Omental fat pad (tissue), 4 donors: ENCODE results near the gene ZNF367. TPM values are rescaled to one million over a fixed set of nuclear protein-coding genes. Genes with fewer than 3 reads are reported as not detected.

ENCODE experiments used
- ATAC-seq: fragments of 150-250 bp; one replicate; pipeline ENCODE4 v1.9.1; 2016; ENCODE audit warnings: mild to moderate bottlenecking, moderate library complexity; ENCODE audit not compliant: low FRiP score
- DNase-seq: peaks from one replicate; pipeline ENCODE4 v3.0.0-alpha.2; 2019; ENCODE audit warnings: low spot score
- total RNA-seq, 4 donors: library from RNA; depleted of rRNA; stranded (reverse); fragments of >200 nt; gene quantifications; one replicate each; pipeline ENCODE4 v1.1.0, GENCODE V29; 2016
- TF ChIP-seq, protein P1 (sequence below), 3 donors: fragments of 450-650 bp; IDR thresholded peaks; one replicate each; pipeline ENCODE4 v1.5.1; 2016 to 2017; ENCODE audit warnings: antibody characterized with exemption in 3 of 3, mild to moderate bottlenecking in 3 of 3, moderate library complexity in 2 of 3

Gene ZNF367
- total RNA-seq, 4 donors from 2014 or later, result 0.50 to 2.7 (median 1.9) TPM

DNA sequence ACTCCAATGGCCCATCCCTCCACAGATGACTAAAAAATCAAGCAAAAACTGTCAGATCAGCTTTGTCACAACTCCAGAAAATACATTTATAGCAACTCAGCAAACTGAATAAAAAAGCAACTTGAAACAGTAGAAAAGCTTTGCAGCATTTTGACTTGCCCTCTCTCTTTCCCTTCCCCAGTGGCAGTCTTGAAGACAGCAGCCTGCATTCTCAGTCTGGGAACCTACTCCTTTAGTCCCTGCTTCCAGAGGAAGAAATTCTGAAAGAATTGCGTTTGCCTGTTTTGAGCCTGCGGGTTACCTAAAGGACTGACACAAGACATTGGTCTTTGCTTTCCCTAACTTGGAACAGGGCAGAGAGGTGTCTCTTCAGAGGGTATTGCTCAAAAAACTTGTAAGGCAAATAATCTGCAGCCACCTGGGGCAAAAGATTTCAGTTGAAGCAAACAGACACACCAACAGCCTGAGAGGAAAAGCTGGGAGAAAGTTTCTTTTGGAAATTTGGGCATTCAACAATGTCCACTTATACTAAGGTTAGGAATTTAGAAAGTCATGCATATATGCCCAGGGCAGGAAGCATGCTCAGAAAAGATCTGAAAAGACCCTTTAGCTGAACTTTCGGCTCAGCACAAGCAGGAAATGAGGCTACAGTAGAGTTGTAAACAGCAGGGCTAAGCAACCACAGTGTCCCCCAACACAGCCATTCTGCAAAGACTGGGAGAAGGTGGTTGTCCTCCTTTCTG lies 19.4 kb downstream of the ZNF367 start:
- TF ChIP-seq, protein P1, sequence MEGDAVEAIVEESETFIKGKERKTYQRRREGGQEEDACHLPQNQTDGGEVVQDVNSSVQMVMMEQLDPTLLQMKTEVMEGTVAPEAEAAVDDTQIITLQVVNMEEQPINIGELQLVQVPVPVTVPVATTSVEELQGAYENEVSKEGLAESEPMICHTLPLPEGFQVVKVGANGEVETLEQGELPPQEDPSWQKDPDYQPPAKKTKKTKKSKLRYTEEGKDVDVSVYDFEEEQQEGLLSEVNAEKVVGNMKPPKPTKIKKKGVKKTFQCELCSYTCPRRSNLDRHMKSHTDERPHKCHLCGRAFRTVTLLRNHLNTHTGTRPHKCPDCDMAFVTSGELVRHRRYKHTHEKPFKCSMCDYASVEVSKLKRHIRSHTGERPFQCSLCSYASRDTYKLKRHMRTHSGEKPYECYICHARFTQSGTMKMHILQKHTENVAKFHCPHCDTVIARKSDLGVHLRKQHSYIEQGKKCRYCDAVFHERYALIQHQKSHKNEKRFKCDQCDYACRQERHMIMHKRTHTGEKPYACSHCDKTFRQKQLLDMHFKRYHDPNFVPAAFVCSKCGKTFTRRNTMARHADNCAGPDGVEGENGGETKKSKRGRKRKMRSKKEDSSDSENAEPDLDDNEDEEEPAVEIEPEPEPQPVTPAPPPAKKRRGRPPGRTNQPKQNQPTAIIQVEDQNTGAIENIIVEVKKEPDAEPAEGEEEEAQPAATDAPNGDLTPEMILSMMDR (IDR thresholded peaks at IDR 0.05), result no peak
- no peak for ATAC-seq
- DNase-seq, result no peak

DNA sequence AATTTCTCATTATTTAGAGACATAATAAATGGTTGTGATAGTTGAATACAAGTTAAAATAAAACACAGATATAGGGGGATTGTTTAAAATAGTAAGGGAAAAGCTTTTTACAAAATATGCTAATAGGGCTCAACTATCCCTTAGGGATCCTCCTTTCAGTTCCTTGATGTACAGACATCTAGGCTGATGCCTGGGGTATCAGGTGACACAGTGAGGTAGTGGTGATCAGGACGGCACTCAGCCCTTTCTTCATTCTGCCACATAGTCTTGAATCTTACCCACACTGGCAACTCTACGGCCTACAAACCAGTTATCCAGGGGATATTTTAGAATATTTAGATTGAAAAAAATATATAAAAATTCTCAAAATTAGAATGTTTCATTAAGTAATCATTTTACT lies 22.2 kb downstream of the ZNF367 start:
- TF ChIP-seq, protein P1 (IDR thresholded peaks at IDR 0.05), result no peak
- DNase-seq (no peak), ATAC-seq (no peak)

DNA sequence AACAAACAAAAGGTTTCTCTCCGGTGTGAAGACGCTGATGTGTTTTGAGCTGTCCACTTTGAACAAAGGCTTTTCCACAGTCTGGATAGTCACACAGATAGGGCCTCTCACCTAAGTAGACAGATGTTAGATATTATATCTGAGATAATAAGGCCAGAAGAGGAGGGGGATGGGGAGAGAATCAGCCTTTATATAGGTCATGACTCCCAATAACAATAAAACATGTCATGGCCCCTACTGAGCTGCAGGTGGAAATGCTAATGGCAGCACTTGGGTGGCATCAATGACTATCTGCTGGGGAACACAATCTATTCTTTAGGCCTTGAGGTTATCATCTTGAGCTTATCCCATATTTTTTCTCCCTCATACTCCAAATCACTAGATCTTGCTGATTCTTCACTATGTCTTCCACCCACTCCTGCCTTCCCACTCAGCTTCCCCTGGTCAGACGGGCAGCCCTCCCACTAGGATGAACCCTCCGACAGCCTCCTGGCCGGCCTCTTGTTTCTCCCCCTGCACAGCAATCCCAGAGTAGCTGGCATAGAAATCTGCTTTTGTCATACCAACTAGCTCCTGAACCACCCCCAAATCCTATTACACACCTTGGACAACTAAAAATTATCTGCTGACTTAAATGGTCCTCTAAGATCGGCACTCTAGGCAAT lies 23.2 kb downstream of the ZNF367 start:
- ATAC-seq, result no peak

DNA sequence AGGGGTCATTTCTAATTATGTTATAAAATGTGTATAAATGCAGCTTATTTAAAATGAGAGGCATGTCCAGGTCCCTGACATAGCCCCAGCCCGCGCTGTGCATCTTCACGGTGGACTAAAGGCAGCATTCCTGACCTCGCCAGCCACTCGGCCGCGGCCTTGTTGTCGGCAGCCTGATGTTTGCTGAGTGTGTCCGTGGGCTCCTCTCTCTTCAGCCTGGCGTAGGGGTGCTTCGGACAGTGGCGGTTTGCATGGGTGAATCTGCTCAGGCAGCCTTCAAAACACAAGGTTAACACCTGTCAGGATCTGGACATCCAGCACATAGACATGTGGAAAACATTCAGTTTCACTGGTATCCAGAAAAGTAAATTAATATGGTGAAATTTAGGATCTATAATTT lies 25.9 kb downstream of the ZNF367 start:
- ATAC-seq (no peak), DNase-seq (no peak)
- TF ChIP-seq, protein P1 (IDR thresholded peaks at IDR 0.05), result no peak

More for the DNA sequence above, 23.2 kb downstream of the ZNF367 start:
- TF ChIP-seq, protein P1 (IDR thresholded peaks at IDR 0.05), result no peak
- no peak for DNase-seq

DNA sequence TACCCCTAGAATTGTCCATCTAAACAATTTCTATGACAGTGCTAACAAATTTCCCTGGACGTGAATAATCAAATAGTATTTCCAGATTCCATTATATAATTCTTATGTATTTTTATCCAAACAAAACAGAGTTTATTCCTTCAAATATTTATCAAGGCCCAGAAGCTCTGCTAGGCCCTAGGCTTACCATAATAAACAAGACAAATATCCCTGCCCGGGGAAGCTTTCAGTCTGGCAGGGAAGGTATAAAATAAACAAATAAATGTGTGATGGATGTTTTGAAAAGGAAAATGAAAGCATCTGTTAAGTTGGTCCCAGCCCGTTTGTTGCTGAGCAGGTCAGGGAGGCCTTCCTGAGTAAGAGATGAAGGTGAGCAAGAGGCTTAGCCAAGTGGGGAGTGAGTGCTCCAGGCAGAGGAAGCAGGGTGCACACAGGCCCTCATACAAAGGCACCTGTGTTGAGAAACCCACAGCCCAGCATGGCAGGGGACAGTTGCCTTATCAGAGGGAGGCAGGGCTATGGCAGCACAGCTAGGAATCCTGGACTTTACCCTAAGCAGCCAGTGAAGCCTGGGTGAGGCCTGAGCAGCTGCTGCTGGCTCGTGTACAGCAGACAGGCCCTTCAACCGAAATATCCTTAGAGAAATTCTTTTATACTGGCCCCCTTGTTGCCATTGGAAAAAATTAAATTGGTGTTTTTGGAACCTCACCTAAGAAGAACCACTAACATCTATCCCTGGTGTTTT lies 27.0 kb downstream of the ZNF367 start:
- DNase-seq (no peak), ATAC-seq (no peak)
- TF ChIP-seq, protein P1 (IDR thresholded peaks at IDR 0.05), result no peak

DNA sequence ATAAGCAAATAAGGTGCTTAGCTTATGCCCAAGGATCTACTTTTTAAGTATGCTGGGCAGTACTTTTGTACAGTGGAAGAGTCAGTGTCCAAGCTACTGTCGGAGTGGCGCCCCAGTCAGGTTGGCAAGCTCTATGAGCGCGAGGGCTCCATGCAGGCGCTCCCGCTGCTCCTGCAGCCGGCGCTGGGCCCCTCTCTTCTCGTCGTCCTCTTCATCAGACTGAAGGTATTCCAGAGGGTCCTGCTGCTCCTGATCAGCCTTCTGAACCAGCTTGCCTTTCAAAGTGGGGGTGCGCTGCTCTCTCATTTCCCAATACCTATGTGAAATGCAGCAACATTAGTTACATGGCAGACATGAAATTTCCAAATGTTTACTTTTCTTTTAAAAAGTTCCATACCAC lies 30.0 kb downstream of the ZNF367 start:
- TF ChIP-seq, protein P1 (IDR thresholded peaks at IDR 0.05), result no peak
- no peak for ATAC-seq
- DNase-seq, result no peak
